ENCODE measurements around the gene MBD3L2B.

The MBD3L2B gene

GRCh38 chr19:6996810-6997209, 24.4 kb downstream of the MBD3L2B start:
- no peak for TF ChIP-seq CTCF (IDR thresholded peaks at IDR 0.05; ENCODE audit: insufficient read depth, missing control alignments)
- no peak for FAIRE-seq
- no peak for DNase-seq (ENCODE audit: insufficient read length, low spot score)

- TF ChIP-seq CTCF (IDR thresholded peaks at IDR 0.05; ENCODE audit: insufficient read depth, missing control alignments): no peak
- DNase-seq (ENCODE audit: insufficient read length, low spot score) (no peak), FAIRE-seq (no peak)
Observed at GRCh38 chr19:6995054-6995453, 26.2 kb downstream of the MBD3L2B start.

- DNase-seq (ENCODE audit: insufficient read length, low spot score): no peak
- TF ChIP-seq CTCF (IDR thresholded peaks at IDR 0.05; ENCODE audit: insufficient read depth, missing control alignments): no peak
- FAIRE-seq: no peak
Observed at GRCh38 chr19:6988257-6988656, 33.0 kb downstream of the MBD3L2B start.

- no peak for TF ChIP-seq CTCF (IDR thresholded peaks at IDR 0.05; ENCODE audit: insufficient read depth, missing control alignments)
- FAIRE-seq: no peak
- DNase-seq (ENCODE audit: insufficient read length, low spot score): no peak
Observed at GRCh38 chr19:6987850-6988249, 33.4 kb downstream of the MBD3L2B start.

DNA sequence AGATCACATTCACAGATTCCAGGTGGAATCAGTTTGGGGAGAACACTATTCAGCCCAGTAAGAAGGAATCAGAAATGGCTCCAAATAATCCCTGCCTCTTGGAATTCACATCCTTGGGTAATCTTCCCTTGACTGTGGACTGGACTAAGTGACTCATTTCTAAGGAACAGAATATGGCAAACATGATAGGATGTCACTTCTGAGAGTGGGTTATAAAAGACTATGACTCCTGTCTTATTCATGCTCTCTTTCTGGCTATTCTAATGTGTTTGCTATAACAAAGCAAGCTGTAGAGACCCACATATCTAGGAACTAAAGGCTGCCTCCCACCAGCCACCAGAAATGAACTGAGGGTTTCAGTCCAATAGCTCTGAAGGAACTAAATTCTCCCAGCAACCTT, 37.8 kb downstream of the MBD3L2B start:
- DNase-seq (ENCODE audit: insufficient read length, low spot score) (no peak), FAIRE-seq (no peak)
- no peak for TF ChIP-seq CTCF (IDR thresholded peaks at IDR 0.05; ENCODE audit: insufficient read depth, missing control alignments)

DNA sequence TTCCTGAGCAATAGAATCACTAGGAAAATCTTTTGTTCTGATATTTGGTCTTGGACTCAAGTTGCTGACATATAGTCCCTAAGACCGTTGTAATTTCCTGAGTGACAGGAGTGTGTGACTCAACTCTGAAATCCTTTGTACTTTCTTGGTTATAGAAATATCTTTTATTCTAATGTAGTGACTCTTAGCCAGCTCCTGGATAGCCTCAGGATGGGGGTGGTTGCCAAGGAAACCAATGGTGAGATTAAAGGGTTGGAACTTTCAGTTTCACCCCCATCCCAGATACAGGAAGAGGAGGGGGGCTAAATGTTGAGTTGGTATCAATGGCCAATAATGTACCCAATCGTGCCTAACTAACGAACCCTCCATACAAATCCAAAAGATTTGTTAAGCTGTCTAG, 41.8 kb downstream of the MBD3L2B start:
- FAIRE-seq (no peak), DNase-seq (ENCODE audit: insufficient read length, low spot score) (no peak)
- TF ChIP-seq CTCF (IDR thresholded peaks at IDR 0.05; ENCODE audit: insufficient read depth, missing control alignments): no peak

DNA sequence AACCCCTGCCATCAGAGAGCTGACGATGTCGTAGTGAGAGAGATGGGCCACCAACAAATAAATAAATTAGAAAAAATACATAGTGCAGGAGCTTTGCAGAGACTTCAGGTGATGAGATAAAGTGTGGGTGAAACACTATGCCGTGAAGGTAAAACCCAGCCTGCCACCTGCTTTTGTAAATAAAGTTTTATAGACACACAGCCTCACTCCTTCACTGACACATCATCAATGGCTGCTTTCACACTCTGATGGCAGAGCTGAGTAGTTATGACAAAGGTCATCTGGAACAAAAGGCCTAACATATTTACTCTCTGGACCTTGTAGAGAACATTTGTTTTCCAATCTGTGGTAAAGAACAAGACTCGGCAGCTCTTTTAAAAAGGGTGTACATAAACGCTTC, 45.0 kb downstream of the MBD3L2B start:
- FAIRE-seq (no peak), DNase-seq (ENCODE audit: insufficient read length, low spot score) (no peak)
- TF ChIP-seq CTCF (IDR thresholded peaks at IDR 0.05; ENCODE audit: insufficient read depth, missing control alignments): no peak
